GM13976 (cell line): ENCODE data around the gene SDK1.

ENCODE experiments used
- DNase-seq: peaks from one replicate; pipeline ENCODE4 v3.0.0; 2012; ENCODE audit warnings: low spot score
- in situ Hi-C: fragments of 300-500 bp; cut with MboI; formaldehyde crosslinking; loops from one replicate; pipeline ENCODE4 v1.12.0; 2022; ENCODE audit warnings: low sequenced_read_pairs, mixed read lengths, inconsistent platforms; ENCODE audit not compliant: unreplicated experiment
- TF ChIP-seq, protein P1 (sequence below): IDR thresholded peaks from 2 replicates; pipeline ENCODE4 v1.5.1; 2012; ENCODE audit warnings: borderline replicate concordance, mild to moderate bottlenecking; ENCODE audit not compliant: insufficient read depth; ENCODE audit errors: extremely low read depth, missing control alignments, control extremely low read depth

Gene SDK1

DNA sequence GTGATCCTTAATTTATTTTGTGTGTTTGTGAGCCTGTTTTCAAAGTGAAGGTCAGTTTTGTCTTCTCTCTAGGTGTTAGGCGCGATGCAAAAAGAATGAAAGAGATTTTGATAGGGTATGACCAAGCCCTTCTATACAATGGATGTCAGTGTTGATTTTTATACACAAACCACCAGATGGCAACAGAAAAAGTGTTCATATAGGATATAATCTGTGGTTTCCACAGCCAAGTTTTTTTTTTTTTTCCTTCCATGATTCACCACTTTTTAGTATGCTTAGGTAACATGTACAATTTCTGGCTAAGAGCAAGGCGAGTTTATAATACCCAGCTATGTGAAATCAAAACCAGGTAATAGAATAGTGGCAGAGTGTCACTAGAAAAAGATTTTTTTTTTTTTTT lies 8.1 kb downstream of the SDK1 start:
- in situ Hi-C loops: no loop called here
- no peak for DNase-seq
- TF ChIP-seq, protein P1, sequence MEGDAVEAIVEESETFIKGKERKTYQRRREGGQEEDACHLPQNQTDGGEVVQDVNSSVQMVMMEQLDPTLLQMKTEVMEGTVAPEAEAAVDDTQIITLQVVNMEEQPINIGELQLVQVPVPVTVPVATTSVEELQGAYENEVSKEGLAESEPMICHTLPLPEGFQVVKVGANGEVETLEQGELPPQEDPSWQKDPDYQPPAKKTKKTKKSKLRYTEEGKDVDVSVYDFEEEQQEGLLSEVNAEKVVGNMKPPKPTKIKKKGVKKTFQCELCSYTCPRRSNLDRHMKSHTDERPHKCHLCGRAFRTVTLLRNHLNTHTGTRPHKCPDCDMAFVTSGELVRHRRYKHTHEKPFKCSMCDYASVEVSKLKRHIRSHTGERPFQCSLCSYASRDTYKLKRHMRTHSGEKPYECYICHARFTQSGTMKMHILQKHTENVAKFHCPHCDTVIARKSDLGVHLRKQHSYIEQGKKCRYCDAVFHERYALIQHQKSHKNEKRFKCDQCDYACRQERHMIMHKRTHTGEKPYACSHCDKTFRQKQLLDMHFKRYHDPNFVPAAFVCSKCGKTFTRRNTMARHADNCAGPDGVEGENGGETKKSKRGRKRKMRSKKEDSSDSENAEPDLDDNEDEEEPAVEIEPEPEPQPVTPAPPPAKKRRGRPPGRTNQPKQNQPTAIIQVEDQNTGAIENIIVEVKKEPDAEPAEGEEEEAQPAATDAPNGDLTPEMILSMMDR: no peak

DNA sequence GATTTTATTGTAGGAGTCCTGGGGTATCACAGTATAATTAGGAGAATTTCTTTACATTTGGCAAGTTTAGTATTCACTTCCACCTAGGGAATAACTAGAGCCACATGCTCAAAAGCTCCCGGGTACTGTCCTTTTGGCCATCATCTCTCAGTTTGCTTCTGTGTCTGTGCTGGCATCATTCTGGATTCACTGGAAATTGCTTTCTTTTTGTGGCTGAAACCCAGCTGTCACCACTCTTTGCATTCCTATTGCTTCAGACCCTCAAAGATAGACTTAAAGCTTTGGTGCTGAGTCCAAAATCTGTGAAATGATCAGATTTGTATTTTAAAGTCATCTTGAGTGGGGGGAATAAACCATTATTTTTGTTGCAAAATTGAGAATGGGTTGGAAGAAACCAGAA lies 8.9 kb downstream of the SDK1 start:
- in situ Hi-C loops: no loop called here
- TF ChIP-seq, protein P1: no peak
- no peak for DNase-seq

DNA sequence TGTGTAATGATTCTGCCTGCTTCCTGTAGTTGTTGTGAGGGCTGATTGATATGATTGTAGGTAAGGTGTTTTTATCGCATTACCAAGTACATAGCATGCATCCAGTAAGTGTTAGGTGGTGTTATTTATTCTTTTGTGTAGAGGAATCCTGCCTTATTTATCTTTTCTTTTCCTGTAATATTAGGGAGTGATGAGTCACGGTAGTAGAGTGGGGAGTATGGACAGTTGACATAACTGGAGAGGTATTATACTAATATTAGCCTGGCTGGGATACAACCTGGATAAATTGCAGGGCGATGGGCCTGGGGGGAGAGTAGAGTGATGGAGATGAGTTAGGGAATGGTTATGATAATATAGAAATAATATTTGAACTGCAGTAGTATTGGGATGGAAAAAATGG lies 9.8 kb downstream of the SDK1 start:
- in situ Hi-C loops: no loop called here
- DNase-seq: no peak
- TF ChIP-seq, protein P1: no peak

DNA sequence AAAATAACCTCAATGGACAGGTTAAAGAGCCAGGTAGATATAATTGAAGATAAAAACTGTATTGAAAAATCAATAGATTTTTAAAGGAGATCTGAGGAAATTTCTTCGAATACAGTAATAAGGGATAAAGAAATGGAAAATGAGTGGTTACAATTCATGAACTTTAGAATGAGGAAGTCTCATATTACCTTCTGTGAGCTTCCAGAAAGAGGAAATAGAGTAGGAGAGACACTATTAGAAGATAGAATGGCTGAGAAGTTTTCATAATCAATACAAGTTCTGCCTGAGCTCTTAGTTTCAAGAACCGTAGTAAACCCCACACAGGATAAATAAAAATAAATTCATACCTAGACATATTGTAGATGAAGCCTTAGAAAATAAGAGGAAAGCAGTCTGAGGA lies 11.5 kb downstream of the SDK1 start:
- TF ChIP-seq, protein P1: no peak
- no peak for DNase-seq
- in situ Hi-C loops: no loop called here

DNA sequence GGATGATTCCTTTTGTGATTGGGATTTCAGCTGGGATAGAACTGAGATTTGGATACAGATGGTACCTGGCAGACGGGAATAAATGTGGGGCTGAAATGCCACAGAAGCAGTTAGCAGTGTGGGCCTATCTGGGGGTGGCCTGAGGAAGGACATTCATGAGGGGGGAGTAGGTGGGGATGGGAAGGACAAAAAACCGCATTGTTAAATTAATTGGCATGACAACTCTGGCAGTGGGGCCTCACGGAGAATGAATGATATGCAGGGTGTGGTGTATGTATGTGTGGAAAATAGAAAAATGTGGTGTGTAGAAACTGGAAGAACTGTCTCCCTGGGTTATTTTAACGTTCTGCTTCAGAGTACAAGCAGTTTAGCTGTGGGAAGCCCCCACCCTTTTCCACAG lies 17.8 kb downstream of the SDK1 start:
- TF ChIP-seq, protein P1: no peak
- no peak for DNase-seq
- in situ Hi-C loops: no loop called here

DNA sequence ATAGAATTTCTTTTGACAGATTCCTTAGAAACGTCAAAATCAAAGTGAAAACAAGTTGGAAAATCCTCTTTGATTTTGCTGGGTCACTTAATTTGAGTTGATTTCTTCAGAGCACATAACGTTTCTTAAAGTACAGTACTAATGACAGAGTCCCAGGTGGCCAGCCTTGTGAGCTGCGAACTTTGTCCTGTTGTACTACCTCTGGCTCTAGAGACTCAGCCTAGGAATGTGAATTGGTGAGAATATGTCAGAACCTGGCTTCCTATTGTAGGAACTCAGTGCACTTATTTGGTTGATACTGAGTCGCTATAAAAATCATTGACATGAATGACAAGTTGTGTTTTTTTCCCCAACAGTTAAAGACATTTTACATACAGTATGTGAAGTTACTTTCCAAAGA lies 20.2 kb downstream of the SDK1 start:
- in situ Hi-C loops: no loop called here
- TF ChIP-seq, protein P1: no peak

DNA sequence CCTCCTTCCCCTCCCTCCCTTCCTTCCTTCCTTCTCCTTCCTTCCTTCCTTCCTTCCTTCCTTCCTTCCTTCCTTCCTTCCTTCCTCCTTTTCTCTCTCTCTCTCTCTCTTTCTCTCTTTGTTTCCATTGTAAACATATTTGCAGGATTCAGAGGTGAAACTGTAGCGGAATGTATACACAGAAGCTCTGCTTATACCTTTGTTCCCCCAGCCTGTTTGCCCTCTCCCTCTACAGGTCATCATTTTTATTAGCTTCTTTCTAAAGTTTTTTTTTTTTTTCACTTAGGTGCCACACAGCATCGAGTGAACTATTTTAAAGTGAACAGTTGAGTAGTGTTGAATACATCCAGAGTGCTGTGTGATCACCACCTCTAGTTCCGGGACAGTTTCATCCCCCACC lies 20.7 kb downstream of the SDK1 start:
- TF ChIP-seq, protein P1: no peak
- DNase-seq: no peak
- in situ Hi-C loops: no loop called here

More for the DNA sequence above, 20.2 kb downstream of the SDK1 start:
- DNase-seq: no peak
